ENCODE results near the gene FN3K. TPM values are rescaled to one million over a fixed set of nuclear protein-coding genes. Genes with fewer than 3 reads are reported as not detected.
"Not testable (repeated sequence)": the region's sequence is repeated elsewhere in the genome, so short reads cannot be mapped to it uniquely, and the experiment has no call there.

Gene FN3K
- total RNA-seq, 6 experiments from 2014 or later, result 29.6 to 61.6 (median 45.5) TPM

DNA sequence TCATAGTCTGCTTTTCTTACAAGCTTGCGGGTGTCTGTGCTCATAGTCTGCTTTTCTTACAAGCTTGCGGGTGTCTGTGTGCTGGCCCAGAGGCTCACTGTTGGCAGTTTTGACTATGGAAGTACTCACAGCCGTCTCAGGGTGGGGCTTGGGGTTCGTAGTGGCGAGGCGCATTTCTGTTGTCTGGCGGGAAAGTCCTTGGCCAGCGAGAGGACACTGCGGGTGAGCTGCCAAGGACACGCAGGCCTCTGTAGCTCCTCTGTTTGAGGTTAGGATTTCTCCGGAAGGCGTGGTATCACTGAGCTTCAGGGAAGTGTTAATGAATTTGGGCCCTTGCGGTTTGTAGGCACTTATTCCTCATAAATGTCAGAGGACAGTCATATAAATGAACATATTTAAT lies 30.0 kb downstream of the FN3K start:
- no peaks in the 10 kb centered on the region for H3K27me3 ChIP-seq
- H3K27ac ChIP-seq, result no peak overlapping the region
- DNase-seq (peak in 1 of 3 donors; percentile 30), ATAC-seq (no peak)
- peaks cover 0 to 31% (median 2%) of the 10 kb centered on the region in 4 donors for H3K36me3 ChIP-seq
- H3K9me3 ChIP-seq, result no peaks in the 10 kb centered on the region
- intact Hi-C loops (cut with DNase I), result loop anchor here in 1 of 2 donors (10.0 kb wide), 1 partner anchor 51 kb away; the partner anchor contains the start of gene FN3KRP
- no peak for TF ChIP-seq POLR2A (IDR thresholded peaks at IDR 0.05)
- TF ChIP-seq, protein P1, sequence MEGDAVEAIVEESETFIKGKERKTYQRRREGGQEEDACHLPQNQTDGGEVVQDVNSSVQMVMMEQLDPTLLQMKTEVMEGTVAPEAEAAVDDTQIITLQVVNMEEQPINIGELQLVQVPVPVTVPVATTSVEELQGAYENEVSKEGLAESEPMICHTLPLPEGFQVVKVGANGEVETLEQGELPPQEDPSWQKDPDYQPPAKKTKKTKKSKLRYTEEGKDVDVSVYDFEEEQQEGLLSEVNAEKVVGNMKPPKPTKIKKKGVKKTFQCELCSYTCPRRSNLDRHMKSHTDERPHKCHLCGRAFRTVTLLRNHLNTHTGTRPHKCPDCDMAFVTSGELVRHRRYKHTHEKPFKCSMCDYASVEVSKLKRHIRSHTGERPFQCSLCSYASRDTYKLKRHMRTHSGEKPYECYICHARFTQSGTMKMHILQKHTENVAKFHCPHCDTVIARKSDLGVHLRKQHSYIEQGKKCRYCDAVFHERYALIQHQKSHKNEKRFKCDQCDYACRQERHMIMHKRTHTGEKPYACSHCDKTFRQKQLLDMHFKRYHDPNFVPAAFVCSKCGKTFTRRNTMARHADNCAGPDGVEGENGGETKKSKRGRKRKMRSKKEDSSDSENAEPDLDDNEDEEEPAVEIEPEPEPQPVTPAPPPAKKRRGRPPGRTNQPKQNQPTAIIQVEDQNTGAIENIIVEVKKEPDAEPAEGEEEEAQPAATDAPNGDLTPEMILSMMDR (IDR thresholded peaks at IDR 0.05), result no peak
- no peaks in the 10 kb centered on the region for H3K4me1 ChIP-seq
- no peak overlapping the region for H3K4me3 ChIP-seq
- 70% methylated on average over 11 of the region's 13 CpGs for WGBS (ENCODE audit: insufficient coverage, low coverage, low lambda C conversion rate, missing lambda C conversion rate)

- H3K27me3 ChIP-seq, result no peaks in the 10 kb centered on the region
- TF ChIP-seq, protein P1 (IDR thresholded peaks at IDR 0.05), result peak; percentile 53 to 74 (median 67)
- no peak for TF ChIP-seq POLR2A (IDR thresholded peaks at IDR 0.05)
- ATAC-seq (peak; percentile 66 to 74 (median 69)), DNase-seq (peak; percentile 61 to 77 (median 66))
- H3K9me3 ChIP-seq, result no peaks in the 10 kb centered on the region
- intact Hi-C loops (cut with DNase I), result loop anchor here in 1 of 2 donors (10.0 kb wide), 1 partner anchor 52 kb away; the partner anchor contains the start of gene FN3KRP
- WGBS (ENCODE audit: insufficient coverage, low coverage, low lambda C conversion rate, missing lambda C conversion rate), result 35% methylated on average over 16 of the region's 24 CpGs
- H3K4me1 ChIP-seq, result peaks cover 0 to 15% (median 6%) of the 10 kb centered on the region in 4 donors
- H3K4me3 ChIP-seq, result no peak overlapping the region
- H3K27ac ChIP-seq, result no peak overlapping the region
- peaks cover 0 to 31% (median 2%) of the 10 kb centered on the region in 4 donors for H3K36me3 ChIP-seq
Measured at GRCh38 chr17:82767041-82767754, 31.8 kb downstream of the FN3K start.

- DNase-seq (no peak), ATAC-seq (no peak)
- H3K36me3 ChIP-seq, result peaks cover 0 to 26% (median 2%) of the 10 kb centered on the region in 4 donors
- WGBS (ENCODE audit: insufficient coverage, low coverage, low lambda C conversion rate, missing lambda C conversion rate), result 63% methylated on average over 2 of the region's 7 CpGs
- H3K27ac ChIP-seq, result no peak overlapping the region
- no peak overlapping the region for H3K4me3 ChIP-seq
- TF ChIP-seq POLR2A (IDR thresholded peaks at IDR 0.05), result no peak
- TF ChIP-seq, protein P1 (IDR thresholded peaks at IDR 0.05), result no peak
- H3K27me3 ChIP-seq, result no peaks in the 10 kb centered on the region
- H3K4me1 ChIP-seq, result peaks cover 0 to 22% (median 9%) of the 10 kb centered on the region in 4 donors
- intact Hi-C loops (cut with DNase I), result loop anchor here in 1 of 2 donors (10.0 kb wide), 1 partner anchor 54 kb away; the partner anchor contains the start of gene FN3KRP
- H3K9me3 ChIP-seq, result no peaks in the 10 kb centered on the region
Measured at GRCh38 chr17:82769041-82769440, 33.6 kb downstream of the FN3K start.

- intact Hi-C loops (cut with DNase I), result no loop called here
- Histone ChIP-seq H3K36me3 (peaks cover 0 to 14% (median 0%) of the 10 kb centered on the region in 4 donors), H3K4me3 (no peak overlapping the region), H3K27ac (peak overlapping the region in 2 of 3 donors; percentile 67 to 73), H3K9me3 (no peaks in the 10 kb centered on the region), H3K4me1 (peaks cover 0 to 22% (median 9%) of the 10 kb centered on the region in 4 donors), H3K27me3 (no peaks in the 10 kb centered on the region)
- WGBS (ENCODE audit: insufficient coverage, low coverage, low lambda C conversion rate, missing lambda C conversion rate), result 7% methylated on average over 2 of the region's 3 CpGs
- DNase-seq (peak; percentile 65 to 85 (median 77)), ATAC-seq (peak; percentile 85 to 90 (median 88))
- TF ChIP-seq, protein P1 (IDR thresholded peaks at IDR 0.05), result no peak
- TF ChIP-seq POLR2A (IDR thresholded peaks at IDR 0.05), result no peak
Measured at GRCh38 chr17:82772026-82772425, 36.6 kb downstream of the FN3K start.

DNA sequence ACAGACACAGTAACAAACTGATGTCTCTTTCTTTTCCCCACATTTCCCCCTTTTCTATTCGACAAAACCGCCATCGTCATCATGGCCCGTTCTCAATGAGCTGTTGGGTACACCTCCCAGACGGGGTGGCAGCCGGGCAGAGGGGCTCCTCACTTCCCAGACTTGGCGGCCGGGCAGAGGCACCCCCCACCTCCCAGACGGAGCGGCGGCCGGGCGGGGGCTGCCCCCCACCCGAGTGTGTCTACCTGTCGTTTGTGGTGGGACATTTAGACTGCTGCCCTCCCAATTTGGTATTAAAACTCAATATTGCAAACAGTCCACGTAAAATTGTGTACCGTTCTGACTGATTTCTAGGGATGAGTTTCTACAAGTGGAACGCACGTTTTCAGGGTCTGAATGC lies 39.0 kb downstream of the FN3K start:
- intact Hi-C loops (cut with DNase I); DNase-seq; ATAC-seq; H3K4me3 ChIP-seq; H3K27ac ChIP-seq; H3K27me3 ChIP-seq; H3K9me3 ChIP-seq; H3K36me3 ChIP-seq: not testable (repeated sequence)
- peaks cover 0 to 22% (median 9%) of the 10 kb centered on the region in 4 donors for H3K4me1 ChIP-seq
- WGBS (ENCODE audit: insufficient coverage, low coverage, low lambda C conversion rate, missing lambda C conversion rate), result 73% methylated on average over 16 of the region's 19 CpGs
